Measurements from ENCODE around the gene CRADD. TPM values are rescaled to one million over a fixed set of nuclear protein-coding genes. Genes with fewer than 3 reads are reported as not detected.

The CRADD gene
- total RNA-seq, 1 experiment from 2014 or later: 7.6 TPM

DNA sequence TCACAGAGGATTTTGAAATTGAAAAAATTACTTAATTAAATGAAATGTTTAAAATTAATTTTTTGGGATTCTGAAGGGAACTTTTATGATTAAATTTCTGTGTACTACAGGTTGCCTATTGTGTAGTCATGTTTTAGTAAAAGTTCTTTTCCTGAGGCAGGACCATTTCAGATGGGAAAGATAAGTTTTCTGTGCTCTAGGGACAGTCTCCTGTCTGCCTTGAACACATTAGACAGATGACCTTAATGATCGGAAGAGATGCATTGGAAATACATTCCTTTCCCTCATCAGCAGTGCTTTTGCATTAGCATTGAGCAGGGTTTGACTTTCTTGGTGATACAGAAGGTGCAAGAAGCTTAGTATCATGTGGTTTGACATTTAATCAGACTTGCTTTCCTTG is 28.1 kb downstream of the CRADD start:
- Histone ChIP-seq H3K56ac (ENCODE audit: insufficient read length, low read depth, low read length) (no peak overlapping the region), H2BK20ac (ENCODE audit: low read depth, low read length, poor library complexity, severe bottlenecking) (no peak overlapping the region), H3T11ph (ENCODE audit: low read length) (no peak overlapping the region), H3K23ac (ENCODE audit: insufficient read length, low read depth, low read length) (no peak overlapping the region), H3K9me3 (ENCODE audit: control insufficient read depth, low read depth, low read length) (no peaks in the 10 kb centered on the region), H3K4me2 (ENCODE audit: insufficient read depth, insufficient read length, low read length) (no peak overlapping the region), H2AFZ (ENCODE audit: low read length) (no peak overlapping the region), H4K91ac (ENCODE audit: insufficient read length, low read depth, low read length) (no peak overlapping the region), H3K9ac (ENCODE audit: extremely low read depth, insufficient read length, low read length) (no peak overlapping the region), H3K27ac (ENCODE audit: insufficient read length, low read depth, low read length) (no peak overlapping the region), H3K4ac (ENCODE audit: low read depth, low read length) (no peak overlapping the region), H2BK12ac (ENCODE audit: insufficient read length, low read depth, low read length) (no peak overlapping the region), H4K20me1 (ENCODE audit: control insufficient read depth, insufficient read depth, insufficient read length) (no peaks in the 10 kb centered on the region), H3K27me3 (ENCODE audit: insufficient read depth, low read length) (no peaks in the 10 kb centered on the region), H4K8ac (replicated peaks; ENCODE audit: insufficient read length, low read depth, low read length) (no peak overlapping the region), H4K5ac (ENCODE audit: insufficient read length, low read depth, low read length) (no peak overlapping the region), H3K14ac (ENCODE audit: insufficient read depth, low read length) (no peak overlapping the region), H2BK120ac (ENCODE audit: low read depth, low read length, poor library complexity, severe bottlenecking) (no peak overlapping the region), H3K79me1 (ENCODE audit: insufficient read depth, low read depth, low read length, poor library complexity, severe bottlenecking) (no peaks in the 10 kb centered on the region), H3K79me2 (ENCODE audit: insufficient read depth, low read length) (no peaks in the 10 kb centered on the region), H2AK5ac (ENCODE audit: insufficient read length, low read length) (no peak overlapping the region), H3K23me2 (ENCODE audit: insufficient read length, low read depth, low read length, poor library complexity, severe bottlenecking) (no peaks in the 10 kb centered on the region), H2BK5ac (ENCODE audit: insufficient read length, low read length) (no peak overlapping the region), H3K4me1 (ENCODE audit: insufficient read depth, low read length) (peaks cover under 1% of the 10 kb centered on the region; the same call in 1 of the 2 replicates), H3K18ac (ENCODE audit: insufficient read length, low read depth, low read length) (no peak overlapping the region), H2BK15ac (ENCODE audit: low read depth, low read length) (no peak overlapping the region)
- Mint-ChIP-seq H3K9me3 (peaks cover 12 to 14% of the 10 kb centered on the region in 2 experiments), H3K36me3 (ENCODE audit: insufficient read depth in 1 of 3, low read depth in 3 of 3) (peaks cover 9 to 17% (median 14%) of the 10 kb centered on the region in 3 experiments), H3K27ac (no peak overlapping the region), H3K27me3 (ENCODE audit: low read depth) (no peaks in the 10 kb centered on the region), H3K4me1 (peaks cover 34 to 40% of the 10 kb centered on the region in 2 experiments), H3K4me3 (no peak overlapping the region)
- TF ChIP-seq, protein P1, sequence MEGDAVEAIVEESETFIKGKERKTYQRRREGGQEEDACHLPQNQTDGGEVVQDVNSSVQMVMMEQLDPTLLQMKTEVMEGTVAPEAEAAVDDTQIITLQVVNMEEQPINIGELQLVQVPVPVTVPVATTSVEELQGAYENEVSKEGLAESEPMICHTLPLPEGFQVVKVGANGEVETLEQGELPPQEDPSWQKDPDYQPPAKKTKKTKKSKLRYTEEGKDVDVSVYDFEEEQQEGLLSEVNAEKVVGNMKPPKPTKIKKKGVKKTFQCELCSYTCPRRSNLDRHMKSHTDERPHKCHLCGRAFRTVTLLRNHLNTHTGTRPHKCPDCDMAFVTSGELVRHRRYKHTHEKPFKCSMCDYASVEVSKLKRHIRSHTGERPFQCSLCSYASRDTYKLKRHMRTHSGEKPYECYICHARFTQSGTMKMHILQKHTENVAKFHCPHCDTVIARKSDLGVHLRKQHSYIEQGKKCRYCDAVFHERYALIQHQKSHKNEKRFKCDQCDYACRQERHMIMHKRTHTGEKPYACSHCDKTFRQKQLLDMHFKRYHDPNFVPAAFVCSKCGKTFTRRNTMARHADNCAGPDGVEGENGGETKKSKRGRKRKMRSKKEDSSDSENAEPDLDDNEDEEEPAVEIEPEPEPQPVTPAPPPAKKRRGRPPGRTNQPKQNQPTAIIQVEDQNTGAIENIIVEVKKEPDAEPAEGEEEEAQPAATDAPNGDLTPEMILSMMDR (conservative IDR thresholded peaks at IDR 0.05): no peak
- WGBS (ENCODE audit: extremely low coverage, insufficient read length, low lambda C conversion rate): no CpG with 5 or more reads among the region's 1 CpG
- no peak for DNase-seq

Data from H9 (cell line).